A549 (cell line): Measurements from ENCODE around the gene GTF2F1.
"Not testable (repeated sequence)": the region's sequence is repeated elsewhere in the genome, so short reads cannot be mapped to it uniquely, and the experiment has no call there.

Experiments
- CTCF ChIP-seq: fragments of >200 bp; sonication (Bioruptor Twin); formaldehyde crosslinking; IDR thresholded peaks from 3 replicates; pipeline ENCODE4 v1.5.1; 2016
- POLR2A ChIP-seq: IDR thresholded peaks from 2 replicates; pipeline ENCODE4 v1.6.1; 2012; ENCODE audit warnings: mild to moderate bottlenecking, low read length
- RCOR1 ChIP-seq: fragments of 150-350 bp; IDR thresholded peaks from 2 replicates; pipeline ENCODE4 v1.6.1; 2014; ENCODE audit warnings: antibody characterized with exemption, low read length, low read depth

DNA sequence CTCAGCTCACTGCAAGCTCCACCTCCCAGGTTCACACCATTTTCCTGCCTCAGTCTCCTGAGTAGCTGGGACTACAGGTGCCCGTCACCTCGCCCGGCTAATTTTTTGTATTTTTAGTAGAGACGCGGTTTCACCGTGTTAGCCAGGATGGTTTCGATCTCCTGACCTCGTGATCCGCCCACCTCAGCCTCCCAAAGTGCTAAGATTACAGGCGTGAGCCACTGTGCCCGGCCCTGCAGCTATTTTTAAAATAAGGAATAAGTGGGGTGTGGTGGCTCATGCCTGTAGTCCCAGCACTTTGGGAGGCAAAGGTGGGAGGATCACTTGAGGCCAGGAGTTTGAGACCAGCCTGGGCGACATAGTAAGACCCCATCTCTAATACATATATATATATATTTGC, 32.5 kb downstream of the GTF2F1 start:
- not testable (repeated sequence) for TF ChIP-seq CTCF, RCOR1, POLR2A
